Measurements from ENCODE around the gene AGBL4. TPM values are rescaled to one million over a fixed set of nuclear protein-coding genes. Genes with fewer than 3 reads are reported as not detected.

Gene AGBL4
- total RNA-seq, 6 experiments from 2014 or later, result not detected

- no peak overlapping the region for H3K27ac Mint-ChIP-seq
Observed at GRCh38 chr1:48691429-48692001, 1332.2 kb downstream of the AGBL4 start.

GRCh38 chr1:48688102-48688760 lies 1335.5 kb downstream of the AGBL4 start:
- no peak for TF ChIP-seq CTCF (IDR thresholded peaks at IDR 0.05)
- no peak for DNase-seq
- H3K36me3 Mint-ChIP-seq (ENCODE audit: low read depth), result peaks cover 5% of the 10 kb centered on the region; the same call in 1 of the 2 replicates
- peaks cover 61% of the 10 kb centered on the region for H3K9me3 Mint-ChIP-seq
- no peak overlapping the region for H3K27ac Mint-ChIP-seq
- no peaks in the 10 kb centered on the region for H3K4me1 Mint-ChIP-seq (ENCODE audit: low read depth)
- peaks cover 5% of the 10 kb centered on the region; the same call in 1 of the 2 replicates for H3K27me3 Mint-ChIP-seq (ENCODE audit: insufficient read depth)
- H3K4me3 Mint-ChIP-seq, result no peak overlapping the region

More at GRCh38 chr1:48691429-48692001, 1332.2 kb downstream of the AGBL4 start:
- no peak for DNase-seq
- TF ChIP-seq CTCF (IDR thresholded peaks at IDR 0.05), result no peak
- H3K36me3 Mint-ChIP-seq (ENCODE audit: low read depth), result peaks cover under 1% of the 10 kb centered on the region; the same call in 1 of the 2 replicates
- H3K27me3 Mint-ChIP-seq (ENCODE audit: insufficient read depth), result peaks cover 5% of the 10 kb centered on the region; the same call in 1 of the 2 replicates
- H3K4me3 Mint-ChIP-seq, result no peak overlapping the region
- peaks cover 38% of the 10 kb centered on the region for H3K9me3 Mint-ChIP-seq
- no peaks in the 10 kb centered on the region for H3K4me1 Mint-ChIP-seq (ENCODE audit: low read depth)

- no peak for TF ChIP-seq CTCF (IDR thresholded peaks at IDR 0.05)
- no peak for DNase-seq
- H3K27ac Mint-ChIP-seq, result no peak overlapping the region
- H3K27me3 Mint-ChIP-seq (ENCODE audit: insufficient read depth), result peaks cover 5% of the 10 kb centered on the region; the same call in 1 of the 2 replicates
- peaks cover 67% of the 10 kb centered on the region for H3K9me3 Mint-ChIP-seq
- H3K36me3 Mint-ChIP-seq (ENCODE audit: low read depth), result peaks cover 5% of the 10 kb centered on the region; the same call in 1 of the 2 replicates
- no peak overlapping the region for H3K4me3 Mint-ChIP-seq
- no peaks in the 10 kb centered on the region for H3K4me1 Mint-ChIP-seq (ENCODE audit: low read depth)
Observed at GRCh38 chr1:48687282-48688045, 1336.3 kb downstream of the AGBL4 start.

GRCh38 chr1:48686159-48686558 lies 1337.6 kb downstream of the AGBL4 start:
- Mint-ChIP-seq H3K36me3 (ENCODE audit: low read depth) (peaks cover 5% of the 10 kb centered on the region; the same call in 1 of the 2 replicates), H3K4me3 (no peak overlapping the region), H3K27ac (no peak overlapping the region), H3K4me1 (ENCODE audit: low read depth) (no peaks in the 10 kb centered on the region), H3K9me3 (peaks cover 65% of the 10 kb centered on the region), H3K27me3 (ENCODE audit: insufficient read depth) (peaks cover 5% of the 10 kb centered on the region; the same call in 1 of the 2 replicates)
- TF ChIP-seq CTCF (IDR thresholded peaks at IDR 0.05), result no peak
- DNase-seq, result no peak

- H3K4me1 Mint-ChIP-seq (ENCODE audit: low read depth), result no peaks in the 10 kb centered on the region
Observed at GRCh38 chr1:48684381-48684780, 1339.4 kb downstream of the AGBL4 start.

More at GRCh38 chr1:48684381-48684780, 1339.4 kb downstream of the AGBL4 start:
- peaks cover 3% of the 10 kb centered on the region; the same call in 1 of the 2 replicates for H3K27me3 Mint-ChIP-seq (ENCODE audit: insufficient read depth)
- H3K9me3 Mint-ChIP-seq, result peaks cover 76% of the 10 kb centered on the region
- H3K27ac Mint-ChIP-seq, result no peak overlapping the region
- TF ChIP-seq CTCF (IDR thresholded peaks at IDR 0.05), result no peak
- H3K36me3 Mint-ChIP-seq (ENCODE audit: low read depth), result peaks cover 5% of the 10 kb centered on the region; the same call in 1 of the 2 replicates
- H3K4me3 Mint-ChIP-seq, result no peak overlapping the region
- DNase-seq, result no peak
